HG03196 (cell line): Measurements from ENCODE around the gene ADAMTS2.
"Not testable (repeated sequence)": the region's sequence is repeated elsewhere in the genome, so short reads cannot be mapped to it uniquely, and the experiment has no call there.

Source experiments
- ATAC-seq: cut with Tn5 transposase; IDR thresholded peaks from one replicate; pipeline ENCODE4 v1.9.1; 2021; ENCODE audit not compliant: unreplicated experiment

The ADAMTS2 gene

GRCh38 chr5:179326122-179326927 lies 18.9 kb downstream of the ADAMTS2 start:
- no peak for ATAC-seq

GRCh38 chr5:179325296-179326031 lies 19.8 kb downstream of the ADAMTS2 start:
- no peak for ATAC-seq

GRCh38 chr5:179324760-179325295 lies 20.4 kb downstream of the ADAMTS2 start:
- ATAC-seq: no peak

- not testable (repeated sequence) for ATAC-seq
Observed at GRCh38 chr5:179324316-179324715, 20.9 kb downstream of the ADAMTS2 start.

GRCh38 chr5:179323026-179323870 lies 22.0 kb downstream of the ADAMTS2 start:
- no peak for ATAC-seq

- no peak for ATAC-seq
Observed at GRCh38 chr5:179322071-179323025, 22.9 kb downstream of the ADAMTS2 start.

- no peak for ATAC-seq
Observed at GRCh38 chr5:179321206-179321987, 23.9 kb downstream of the ADAMTS2 start.

- no peak for ATAC-seq
Observed at GRCh38 chr5:179319741-179320281, 25.4 kb downstream of the ADAMTS2 start.

- ATAC-seq: no peak
Observed at GRCh38 chr5:179319123-179319522, 26.1 kb downstream of the ADAMTS2 start.

- ATAC-seq: no peak
Observed at GRCh38 chr5:179318221-179318955, 26.9 kb downstream of the ADAMTS2 start.

- ATAC-seq: no peak
Observed at GRCh38 chr5:179317411-179318220, 27.6 kb downstream of the ADAMTS2 start.

- ATAC-seq: no peak
Observed at GRCh38 chr5:179316982-179317381, 28.3 kb downstream of the ADAMTS2 start.

- no peak for ATAC-seq
Observed at GRCh38 chr5:179316111-179316551, 29.1 kb downstream of the ADAMTS2 start.

- no peak for ATAC-seq
Observed at GRCh38 chr5:179315356-179315890, 29.8 kb downstream of the ADAMTS2 start.

- ATAC-seq: no peak
Observed at GRCh38 chr5:179314606-179315355, 30.5 kb downstream of the ADAMTS2 start.

- no peak for ATAC-seq
Observed at GRCh38 chr5:179313849-179314521, 31.3 kb downstream of the ADAMTS2 start.
